Measurements from ENCODE around the gene DBF4B.
A peak's percentile ranks its signal among the peaks of the same experiment; 100 is the strongest.
"Not testable (repeated sequence)": the region's sequence is repeated elsewhere in the genome, so short reads cannot be mapped to it uniquely, and the experiment has no call there.

DBF4B gene

GRCh38 chr17:44734272-44734671 is 25.8 kb downstream of the DBF4B start:
- DNase-seq (ENCODE audit: low read depth) = no peak

- DNase-seq (ENCODE audit: low read depth) = no peak
These were observed 28.2 kb downstream of the DBF4B start for GRCh38 chr17:44736551-44737240.

- DNase-seq (ENCODE audit: low read depth) = peak; percentile 37
These were observed 29.9 kb downstream of the DBF4B start for GRCh38 chr17:44738214-44738906.

GRCh38 chr17:44741316-44741715 is 32.9 kb downstream of the DBF4B start:
- no peak for DNase-seq (ENCODE audit: low read depth)

GRCh38 chr17:44745301-44745700 is 36.8 kb downstream of the DBF4B start:
- DNase-seq (ENCODE audit: low read depth) = no peak

- not testable (repeated sequence) for DNase-seq (ENCODE audit: low read depth)
These were observed 37.3 kb downstream of the DBF4B start for GRCh38 chr17:44745738-44746137.

GRCh38 chr17:44747566-44747965 is 39.1 kb downstream of the DBF4B start:
- no peak for DNase-seq (ENCODE audit: low read depth)

- DNase-seq (ENCODE audit: low read depth) = no peak
These were observed 40.9 kb downstream of the DBF4B start for GRCh38 chr17:44749076-44749979.

GRCh38 chr17:44749980-44750318 is 41.5 kb downstream of the DBF4B start:
- DNase-seq (ENCODE audit: low read depth) = no peak

GRCh38 chr17:44751331-44751730 is 42.9 kb downstream of the DBF4B start:
- DNase-seq (ENCODE audit: low read depth) = no peak

- DNase-seq (ENCODE audit: low read depth) = no peak
These were observed 43.3 kb downstream of the DBF4B start for GRCh38 chr17:44751806-44752205.

- no peak for DNase-seq (ENCODE audit: low read depth)
These were observed 44.7 kb downstream of the DBF4B start for GRCh38 chr17:44752953-44753861.

- no peak for DNase-seq (ENCODE audit: low read depth)
These were observed 45.8 kb downstream of the DBF4B start for GRCh38 chr17:44754276-44754675.

GRCh38 chr17:44755180-44755579 is 46.7 kb downstream of the DBF4B start:
- DNase-seq (ENCODE audit: low read depth) = not testable (repeated sequence)

GRCh38 chr17:44757045-44757917 is 48.8 kb downstream of the DBF4B start:
- DNase-seq (ENCODE audit: low read depth) = no peak

- DNase-seq (ENCODE audit: low read depth) = no peak
These were observed 49.5 kb downstream of the DBF4B start for GRCh38 chr17:44757918-44758413.

GRCh38 chr17:44758414-44759085 is 50.1 kb downstream of the DBF4B start, which contains the start of gene ADAM11:
ADAM11 (plus strand) TSS chr17:44758988; CDS start chr17:44759200, 212 bp downstream.
- peak; percentile 12 for DNase-seq (ENCODE audit: low read depth)

GRCh38 chr17:44759086-44759915 is 50.8 kb downstream of the DBF4B start:
- peak; percentile 20 for DNase-seq (ENCODE audit: low read depth)

GRCh38 chr17:44759916-44760243 is 51.4 kb downstream of the DBF4B start:
- no peak for DNase-seq (ENCODE audit: low read depth)
